Left forelimb (tissue), 1 donor: ENCODE data around the gene KLF16.

Source experiments
- DNase-seq: peaks from one replicate; pipeline ENCODE4 v3.0.0-alpha.2; 2018; ENCODE audit warnings: low spot score

Gene KLF16

GRCh38 chr19:1823539-1824251 lies 39.7 kb downstream of the KLF16 start:
- no peak for DNase-seq

- DNase-seq: no peak
These were observed 40.4 kb downstream of the KLF16 start for GRCh38 chr19:1823020-1823419.

- no peak for DNase-seq
These were observed 41.2 kb downstream of the KLF16 start for GRCh38 chr19:1822210-1822609.

- no peak for DNase-seq
These were observed 43.8 kb downstream of the KLF16 start for GRCh38 chr19:1819341-1820255.

GRCh38 chr19:1818549-1819195 lies 44.7 kb downstream of the KLF16 start:
- no peak for DNase-seq

GRCh38 chr19:1817553-1818179 lies 45.7 kb downstream of the KLF16 start:
- DNase-seq: no peak

- DNase-seq: no peak
These were observed 46.7 kb downstream of the KLF16 start for GRCh38 chr19:1816530-1817298.

- DNase-seq: no peak
These were observed 47.5 kb downstream of the KLF16 start for GRCh38 chr19:1815605-1816529.

GRCh38 chr19:1814833-1815604 lies 48.4 kb downstream of the KLF16 start:
- DNase-seq: no peak

GRCh38 chr19:1814391-1814790 lies 49.0 kb downstream of the KLF16 start:
- DNase-seq: no peak

GRCh38 chr19:1813192-1814182 lies 49.9 kb downstream of the KLF16 start:
- no peak for DNase-seq

GRCh38 chr19:1812426-1813191 lies 50.8 kb downstream of the KLF16 start:
- DNase-seq: peak; percentile 90

- no peak for DNase-seq
These were observed 51.4 kb downstream of the KLF16 start, which contains the start of gene ATP8B3 for GRCh38 chr19:1811942-1812425. Gene ATP8B3 (minus strand): TSS chr19:1812276. CDS start chr19:1811736, 540 bp downstream.

- DNase-seq: no peak
These were observed 51.9 kb downstream of the KLF16 start for GRCh38 chr19:1811472-1811894.

GRCh38 chr19:1810439-1811160 lies 52.8 kb downstream of the KLF16 start:
- no peak for DNase-seq

- DNase-seq: no peak
These were observed 53.7 kb downstream of the KLF16 start for GRCh38 chr19:1809678-1810077.

- no peak for DNase-seq
These were observed 55.0 kb downstream of the KLF16 start for GRCh38 chr19:1808395-1808731.
